ENCODE measurements around the gene CDH24. TPM values are rescaled to one million over a fixed set of nuclear protein-coding genes. Genes with fewer than 3 reads are reported as not detected.

Gene CDH24
- total RNA-seq, 1 donor from 2014 or later: 1.6 TPM

DNA sequence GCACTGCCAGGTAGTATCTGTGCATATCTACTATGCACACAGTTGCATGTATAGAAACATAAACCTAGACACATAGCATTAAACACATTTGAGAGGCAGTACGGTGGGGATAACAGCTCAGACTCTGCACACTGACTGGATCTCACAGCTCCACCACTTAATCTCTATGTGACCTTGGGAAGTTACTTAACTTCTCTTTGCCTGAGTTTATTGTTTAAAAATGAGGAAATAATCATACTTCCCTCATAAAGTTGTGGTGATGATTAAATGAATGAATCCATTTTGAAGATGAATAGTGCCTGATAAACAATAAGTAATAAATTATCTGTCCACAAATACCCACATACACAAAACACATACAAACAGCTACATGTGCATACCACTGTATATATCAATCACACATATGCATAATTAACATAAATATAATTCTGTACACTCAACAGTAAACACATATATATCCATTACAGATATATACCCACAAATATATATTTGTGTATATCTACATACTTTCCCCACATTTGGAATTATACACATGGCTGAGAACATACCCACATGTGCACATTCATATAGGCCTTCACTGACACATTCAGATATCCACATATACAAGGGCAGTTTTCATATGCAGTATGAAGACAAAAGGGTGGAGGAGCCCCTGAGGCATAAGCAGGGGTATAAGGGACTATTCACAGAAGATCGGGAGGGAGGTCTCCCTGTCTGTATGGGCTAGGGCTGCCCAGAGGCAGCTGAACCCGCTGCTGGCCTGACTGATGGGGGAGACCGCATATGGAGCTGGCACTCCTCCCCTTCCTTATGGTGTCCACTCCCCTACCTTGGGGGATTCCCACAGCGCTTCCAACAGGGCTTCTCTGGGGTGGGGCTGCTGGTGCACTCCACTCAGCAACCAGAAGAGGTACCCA lies 5.9 kb downstream of the CDH24 start:
- DNase-seq (no peak), ATAC-seq (ENCODE audit: poor library complexity) (no peak)
- intact Hi-C loops (cut with DNase I): no loop called here

DNA sequence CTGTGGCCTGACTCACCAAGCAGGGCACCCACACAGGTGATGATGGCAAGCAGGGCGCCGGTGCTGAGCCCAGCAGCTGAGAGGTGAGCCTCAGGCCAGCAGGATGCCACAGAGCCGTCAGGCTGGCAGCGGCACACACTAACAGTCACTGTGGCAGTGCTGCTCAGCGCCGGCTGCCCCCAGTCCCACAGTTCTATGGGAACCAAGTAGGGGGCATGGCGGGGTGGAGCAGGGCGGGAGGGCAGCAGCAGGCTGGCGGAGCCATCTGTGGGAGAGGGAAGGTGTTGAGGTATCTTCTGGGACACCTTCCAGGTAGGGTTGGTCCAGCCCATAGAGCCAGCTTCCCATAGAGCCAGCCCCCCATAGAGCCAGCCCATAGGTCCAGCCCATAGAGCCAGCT lies 8.3 kb downstream of the CDH24 start:
- DNase-seq: no peak
- no peak for ATAC-seq (ENCODE audit: poor library complexity)
- intact Hi-C loops (cut with DNase I): no loop called here

DNA sequence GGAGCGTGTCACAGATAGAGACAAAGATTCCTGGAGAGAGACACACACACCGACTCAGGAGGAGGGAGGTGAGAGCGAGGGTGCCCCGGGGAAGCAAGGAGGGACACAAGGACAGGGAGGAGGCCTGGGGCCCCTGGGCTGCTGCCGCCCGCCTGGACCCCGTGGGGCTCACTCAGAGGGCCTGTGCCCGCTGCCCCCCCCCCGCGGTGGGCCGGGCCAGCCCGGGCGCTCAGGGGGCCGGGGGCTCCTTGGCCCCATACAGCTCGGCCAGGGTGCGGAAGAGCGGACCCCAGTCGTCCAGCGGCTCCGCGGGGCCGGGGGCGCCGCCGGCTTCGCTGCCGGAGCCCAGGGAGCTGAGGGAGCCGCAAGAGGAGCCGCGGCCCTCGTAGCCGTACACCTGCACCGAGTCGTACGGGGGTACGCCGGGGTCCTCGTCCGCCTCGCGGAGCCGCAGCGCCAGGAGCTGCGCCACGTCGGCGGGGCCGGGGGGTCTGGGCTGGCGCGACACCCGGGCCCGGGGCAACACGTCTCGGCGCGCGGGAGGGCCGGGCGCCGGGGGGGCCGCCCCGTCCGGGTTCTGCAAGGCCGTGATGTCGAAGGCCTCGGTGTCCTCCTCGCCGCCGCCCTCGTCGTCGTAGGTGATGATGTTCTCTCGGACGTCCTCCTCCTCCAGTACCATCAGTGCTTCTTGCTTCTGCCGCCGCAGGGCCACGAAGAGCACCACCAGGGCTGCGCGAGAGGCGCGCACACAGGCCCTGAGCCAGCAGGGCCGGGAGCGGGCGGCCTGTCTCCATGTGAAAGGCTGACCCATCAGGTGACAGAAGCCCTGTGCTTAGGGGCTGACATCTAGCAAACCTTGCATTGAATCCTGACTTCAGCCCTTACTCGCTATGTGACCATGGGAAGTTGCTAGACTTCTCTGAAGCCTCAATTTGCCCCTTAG lies 9.3 kb downstream of the CDH24 start:
- intact Hi-C loops (cut with DNase I): no loop called here
- no peak for ATAC-seq (ENCODE audit: poor library complexity)

DNA sequence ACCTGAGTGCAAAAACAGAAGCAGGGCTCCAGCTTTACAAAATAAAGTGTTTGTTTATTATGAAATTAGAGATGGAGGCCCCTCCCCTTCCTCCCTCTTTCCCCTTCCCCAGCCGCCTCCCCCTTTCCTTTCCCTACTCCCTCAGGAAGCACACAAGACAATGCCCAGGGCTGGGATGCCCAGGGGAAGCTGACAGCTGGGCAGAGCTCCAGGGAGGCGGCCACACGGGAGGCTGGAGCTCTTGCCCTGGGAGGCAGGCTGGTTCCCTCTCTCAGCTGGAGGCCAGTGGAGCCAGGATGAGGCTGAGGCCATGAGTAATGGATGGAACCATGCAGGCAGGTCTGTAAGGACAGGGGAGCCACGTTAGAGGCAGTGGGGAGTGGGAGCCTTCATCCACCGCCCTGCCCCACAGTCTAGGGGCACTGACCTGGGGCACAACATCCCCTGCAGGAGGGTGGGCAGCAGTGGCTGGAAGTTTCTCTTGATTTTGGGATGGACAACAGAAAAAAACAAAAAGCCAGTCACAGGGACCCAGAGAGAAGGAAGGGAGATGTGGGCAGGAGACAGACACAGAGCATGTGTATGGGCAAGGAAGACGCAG lies 10.2 kb downstream of the CDH24 start:
- intact Hi-C loops (cut with DNase I): no loop called here
- no peak for ATAC-seq (ENCODE audit: poor library complexity)

More for the DNA sequence above, 9.3 kb downstream of the CDH24 start:
- no peak for DNase-seq

DNA sequence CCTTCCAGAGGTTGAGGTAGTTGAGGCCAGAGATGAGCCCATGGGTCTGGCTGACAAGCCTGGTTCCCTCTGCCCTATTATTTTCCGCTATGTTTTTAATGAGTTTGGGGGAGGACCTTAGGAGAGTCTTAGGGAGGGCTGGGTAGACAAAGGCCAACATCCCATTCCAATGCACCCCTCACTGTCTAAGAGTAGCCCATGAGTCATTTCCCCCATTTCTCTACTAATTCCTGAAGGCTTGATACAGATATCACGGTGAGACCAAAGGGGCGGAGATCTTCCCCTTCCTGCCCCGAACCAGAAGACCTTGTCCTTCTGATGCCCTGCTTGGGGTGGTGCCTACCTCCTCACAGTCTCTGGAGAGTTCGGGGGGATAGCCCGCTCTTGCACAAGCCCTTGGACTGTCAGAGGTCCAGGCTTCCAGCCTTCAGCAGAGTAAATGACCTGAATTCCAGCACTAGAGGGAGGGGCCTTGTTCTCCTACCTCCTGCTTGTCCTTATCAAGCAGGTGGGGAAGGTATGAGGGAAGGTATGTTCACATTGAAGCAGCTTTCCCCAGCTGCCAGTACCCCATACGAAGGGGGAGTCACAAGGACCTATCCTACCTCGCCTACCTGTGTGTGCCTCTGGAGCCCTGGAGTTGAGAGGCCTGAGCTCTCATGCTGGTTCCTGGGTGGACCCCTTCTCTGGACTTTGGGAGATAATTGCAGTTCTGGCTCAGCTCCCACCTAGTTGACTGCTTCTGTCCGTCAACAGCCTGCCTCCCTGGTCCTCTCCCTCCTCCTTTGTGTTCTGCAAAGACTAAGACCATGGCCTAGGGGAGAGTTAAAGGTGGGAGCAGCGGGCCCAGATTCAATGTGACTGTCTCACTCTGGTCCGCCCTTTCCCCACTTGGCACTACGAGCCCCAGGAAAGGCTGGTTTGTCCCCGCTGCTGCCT lies 11.6 kb downstream of the CDH24 start:
- intact Hi-C loops (cut with DNase I): no loop called here
- no peak for ATAC-seq (ENCODE audit: poor library complexity)
- no peak for DNase-seq

More for the DNA sequence above, 10.2 kb downstream of the CDH24 start:
- no peak for DNase-seq

DNA sequence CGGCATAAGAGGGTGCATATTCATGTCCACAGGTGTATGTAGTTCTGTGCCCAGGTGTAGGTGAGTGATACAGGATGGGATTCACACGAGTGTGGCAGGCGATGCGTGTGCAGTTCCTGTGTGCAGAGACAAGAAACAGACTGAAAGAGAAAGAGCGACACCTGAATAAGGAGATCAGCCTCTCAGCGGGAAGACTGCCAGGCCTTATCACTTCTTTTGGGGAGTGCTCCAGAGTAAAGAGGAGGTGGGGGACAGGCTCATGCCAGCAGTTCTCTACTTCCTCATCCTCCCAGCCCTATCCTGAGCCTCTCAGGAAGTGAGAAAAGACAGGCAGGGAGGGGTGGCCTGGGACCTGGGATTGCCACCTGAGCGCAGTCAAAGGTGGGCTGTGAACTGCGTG lies 12.5 kb downstream of the CDH24 start:
- DNase-seq (no peak), ATAC-seq (ENCODE audit: poor library complexity) (no peak)
- intact Hi-C loops (cut with DNase I): no loop called here

DNA sequence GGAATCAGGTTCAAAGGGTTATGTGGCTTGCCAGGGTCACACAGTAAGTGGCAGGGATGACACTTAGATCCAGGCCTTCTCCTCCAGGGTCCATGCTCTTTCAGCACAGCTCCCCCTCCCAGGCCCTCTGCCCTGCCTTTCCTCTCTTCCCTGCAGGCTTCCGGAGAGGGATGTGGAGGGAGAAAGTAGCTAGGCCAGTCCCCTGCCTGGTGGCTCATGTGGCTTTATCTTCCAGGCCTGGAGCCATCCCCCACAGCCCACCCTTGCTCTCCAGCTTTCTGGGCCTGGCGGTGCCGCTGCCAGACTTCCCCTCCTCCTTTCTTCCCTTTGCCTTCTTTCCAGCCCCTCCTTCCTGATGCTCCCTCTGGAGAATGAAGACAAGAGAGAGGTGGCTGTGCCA lies 13.6 kb downstream of the CDH24 start:
- DNase-seq (no peak), ATAC-seq (ENCODE audit: poor library complexity) (no peak)
- intact Hi-C loops (cut with DNase I): no loop called here

DNA sequence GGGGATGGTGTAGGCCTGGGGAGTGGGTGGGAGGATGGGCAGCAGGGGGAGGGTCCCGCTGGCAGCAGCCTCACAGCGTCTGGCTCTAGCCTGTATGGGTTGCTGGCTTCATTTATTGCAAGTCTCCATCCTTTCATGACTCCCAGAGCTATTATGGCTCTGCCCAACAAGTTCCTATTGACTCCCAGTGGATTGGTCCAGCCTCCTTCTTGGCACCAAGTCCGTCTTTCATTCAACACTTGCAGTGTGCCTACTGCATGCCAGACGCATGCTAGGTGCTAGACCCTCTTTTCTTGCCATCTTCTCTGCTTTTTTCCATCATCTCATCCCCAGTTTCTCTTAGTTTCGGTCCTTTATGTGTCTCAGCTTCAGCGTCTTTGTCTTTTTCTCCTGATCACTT lies 14.2 kb downstream of the CDH24 start:
- intact Hi-C loops (cut with DNase I): no loop called here
- ATAC-seq (ENCODE audit: poor library complexity): no peak
- DNase-seq: no peak

DNA sequence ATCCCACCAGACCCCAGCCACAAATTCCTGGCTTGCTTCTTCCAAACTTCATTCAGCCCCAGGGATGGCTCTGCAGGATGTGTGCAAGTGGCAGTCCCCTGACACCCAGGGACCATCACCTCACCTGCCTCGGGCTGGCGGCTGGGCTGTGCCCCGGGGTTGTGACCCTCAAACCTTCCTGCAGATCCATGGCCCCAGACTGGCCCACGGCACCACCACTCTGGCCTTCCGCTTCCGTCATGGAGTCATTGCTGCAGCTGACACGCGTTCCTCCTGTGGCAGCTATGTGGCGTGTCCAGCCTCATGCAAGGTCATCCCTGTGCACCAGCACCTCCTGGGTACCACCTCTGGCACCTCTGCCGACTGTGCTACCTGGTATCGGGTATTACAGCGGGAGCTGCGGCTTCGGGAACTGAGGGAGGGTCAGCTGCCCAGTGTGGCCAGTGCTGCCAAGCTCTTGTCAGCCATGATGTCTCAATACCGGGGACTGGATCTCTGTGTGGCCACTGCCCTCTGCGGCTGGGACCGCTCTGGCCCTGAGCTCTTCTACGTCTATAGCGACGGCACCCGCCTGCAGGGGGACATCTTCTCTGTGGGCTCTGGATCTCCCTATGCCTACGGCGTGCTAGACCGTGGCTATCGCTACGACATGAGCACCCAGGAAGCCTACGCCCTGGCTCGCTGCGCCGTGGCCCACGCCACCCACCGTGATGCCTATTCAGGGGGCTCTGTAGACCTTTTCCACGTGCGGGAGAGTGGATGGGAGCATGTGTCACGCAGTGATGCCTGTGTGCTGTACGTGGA lies 15.0 kb downstream of the CDH24 start, which contains the start of gene PSMB11:
Gene PSMB11, plus strand, starts transcription at position 51 of the 804 bp plus-strand sequence. Its CDS starts 14 bp downstream, at position 65.
- ATAC-seq (ENCODE audit: poor library complexity) (no peak), DNase-seq (no peak)
- intact Hi-C loops (cut with DNase I): no loop called here

DNA sequence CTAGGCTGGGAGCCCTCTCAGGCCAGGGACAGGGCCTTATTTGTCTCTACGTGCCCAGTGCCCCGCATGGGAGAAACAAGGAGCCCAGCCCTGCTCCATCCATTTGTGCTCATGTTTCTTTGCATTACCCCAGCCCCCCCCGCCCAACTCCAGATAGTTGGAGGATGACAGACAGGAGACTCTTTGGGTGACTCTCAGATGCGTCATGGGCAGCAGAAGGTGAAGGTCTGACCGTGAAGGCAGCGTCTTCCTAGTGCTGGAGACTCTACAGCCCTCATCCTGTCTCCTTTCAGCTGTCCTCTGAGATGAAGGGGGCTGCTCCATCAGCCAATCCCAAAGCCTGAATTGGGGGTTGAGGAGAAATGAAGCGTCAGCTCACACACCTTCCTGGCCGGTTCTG lies 15.6 kb downstream of the CDH24 start:
- DNase-seq: no peak
- intact Hi-C loops (cut with DNase I): no loop called here
- ATAC-seq (ENCODE audit: poor library complexity): no peak

DNA sequence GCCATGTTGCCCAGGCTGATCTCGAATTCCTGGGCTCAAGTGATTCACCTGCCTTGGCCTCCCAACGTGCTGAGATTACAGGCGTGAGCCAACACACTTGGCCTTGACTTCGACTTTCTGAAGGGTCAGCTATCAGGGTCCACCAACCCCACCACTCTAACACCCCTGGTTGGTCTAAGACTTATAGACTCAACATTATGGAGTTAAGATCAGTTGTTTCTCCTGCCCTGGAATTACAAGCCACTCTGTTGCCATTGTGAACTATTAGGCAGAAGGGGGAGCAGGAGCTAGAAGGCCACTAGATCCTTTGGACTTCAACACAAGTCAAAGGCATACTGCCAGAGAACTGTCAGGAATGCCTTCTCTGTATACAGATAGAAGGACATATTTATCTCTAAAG lies 17.2 kb downstream of the CDH24 start:
- DNase-seq: no peak
- ATAC-seq (ENCODE audit: poor library complexity): no peak
- intact Hi-C loops (cut with DNase I): no loop called here

DNA sequence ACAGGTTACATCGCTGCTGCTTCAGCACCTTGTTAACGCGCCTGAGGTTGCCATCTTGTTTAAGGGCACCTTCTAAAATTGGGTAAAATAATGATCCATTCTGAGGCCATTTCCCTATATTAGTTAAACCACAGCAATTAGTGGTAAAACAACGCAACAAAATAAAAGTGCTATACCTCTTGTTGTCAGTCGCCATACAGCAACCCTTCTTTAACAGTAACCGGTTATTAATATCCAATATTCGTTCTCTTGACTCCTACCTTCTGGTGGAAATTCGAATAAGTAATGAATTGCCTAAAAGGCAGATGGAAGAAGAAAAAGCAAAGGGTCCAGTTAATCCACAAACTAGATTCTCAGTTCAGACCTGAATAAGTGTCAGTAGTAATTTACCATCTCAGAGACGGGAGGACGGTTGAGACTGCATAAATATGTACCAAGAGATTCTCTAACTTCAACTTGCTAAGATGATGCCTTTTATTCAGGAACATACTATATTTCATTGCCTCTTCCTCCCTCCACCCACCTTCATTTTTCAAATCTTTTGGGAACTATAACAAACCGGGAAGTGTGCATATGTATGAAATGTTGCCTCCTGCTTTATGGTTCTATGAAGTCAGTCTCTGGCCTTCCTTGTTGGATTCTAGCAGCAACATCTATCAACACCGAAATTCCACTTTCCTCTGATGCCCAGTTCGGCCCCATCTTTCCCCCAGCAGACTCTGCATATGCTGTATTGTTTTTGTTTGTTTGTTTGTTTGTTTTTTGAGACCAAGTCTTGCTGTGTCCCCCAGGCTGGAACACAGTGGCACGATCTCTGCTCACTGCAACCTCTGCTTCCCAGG lies 21.8 kb downstream of the CDH24 start:
- ATAC-seq (ENCODE audit: poor library complexity) (no peak), DNase-seq (no peak)
- intact Hi-C loops (cut with DNase I): no loop called here

DNA sequence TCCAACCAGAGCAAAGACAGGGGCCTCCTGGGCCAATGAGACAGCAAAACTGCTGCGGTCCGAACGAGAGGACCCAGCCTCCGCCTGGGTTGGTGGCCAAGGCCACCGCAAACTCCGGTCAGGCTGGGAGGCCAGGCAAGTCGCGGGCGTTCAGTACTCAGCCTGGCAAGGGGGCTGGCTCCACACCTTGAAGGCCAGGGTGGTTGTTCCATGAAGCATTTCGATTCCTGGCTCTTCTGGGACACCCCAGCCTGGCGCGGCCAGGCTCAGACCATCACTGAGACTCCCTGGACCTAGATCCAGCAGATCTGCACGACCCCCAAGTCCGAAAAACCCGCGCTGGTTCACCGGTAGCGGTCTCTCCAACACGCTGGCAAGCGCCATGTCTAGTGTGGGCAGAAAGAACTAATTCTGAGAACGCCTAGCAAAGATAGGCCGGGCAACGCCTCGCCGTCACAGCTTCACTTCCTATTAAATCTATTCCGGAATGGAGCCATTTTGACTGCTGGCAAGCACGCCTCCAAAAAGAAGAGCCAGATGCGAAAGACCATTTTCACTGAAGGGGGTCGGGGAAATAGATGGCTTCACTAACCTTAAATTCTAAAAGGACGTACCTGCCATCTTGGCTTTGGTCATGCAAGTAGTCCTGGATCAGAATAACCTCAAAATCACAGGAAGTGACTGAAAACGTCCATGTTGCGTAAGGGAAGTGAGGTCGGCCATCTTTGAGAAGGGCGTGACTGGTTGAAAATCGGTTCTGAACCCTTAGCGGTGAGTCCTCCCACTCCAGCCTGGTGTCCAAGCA lies 22.6 kb downstream of the CDH24 start, which contains the start of gene PSMB5:
Gene PSMB5, minus strand, starts transcription at position 403 of the 805 bp plus-strand sequence. Its CDS starts 19 bp downstream, at position 384.
- peak; percentile 99 for ATAC-seq (ENCODE audit: poor library complexity)
- DNase-seq: peak; percentile 93
- intact Hi-C loops (cut with DNase I): no loop called here

DNA sequence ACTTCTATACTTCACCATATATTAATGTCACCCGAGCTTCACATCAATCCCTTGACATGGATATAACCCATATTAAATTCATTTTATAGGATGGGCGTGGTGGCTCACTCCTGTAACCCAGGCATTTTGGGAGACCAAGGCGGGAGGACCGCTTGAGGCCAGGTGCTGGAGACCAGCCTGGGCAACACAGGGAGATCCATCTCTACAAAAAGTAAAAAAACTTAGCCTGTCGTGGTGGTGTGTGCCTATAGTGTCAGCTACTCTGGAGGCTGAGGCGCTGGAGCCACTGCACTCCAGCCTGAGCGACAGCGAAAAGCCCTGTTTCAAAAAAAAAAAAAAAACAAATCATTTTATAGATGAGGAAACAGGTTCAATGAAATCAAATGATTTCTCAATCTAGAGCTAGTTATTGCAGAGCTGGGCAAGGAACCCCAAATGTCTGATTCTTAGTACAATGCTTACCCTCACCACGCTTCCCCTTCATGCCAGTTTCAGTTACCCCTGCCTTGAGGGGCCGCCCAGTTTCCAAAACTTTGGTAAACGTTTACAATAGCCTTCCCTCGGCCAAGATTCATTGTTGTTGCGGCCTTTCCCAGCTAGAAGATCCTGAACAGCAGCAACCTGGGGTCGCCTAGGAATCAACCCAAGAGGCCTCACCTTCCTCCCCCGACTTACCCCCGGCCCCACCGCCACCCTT lies 23.4 kb downstream of the CDH24 start:
- intact Hi-C loops (cut with DNase I): no loop called here
- ATAC-seq (ENCODE audit: poor library complexity) (no peak), DNase-seq (no peak)

DNA sequence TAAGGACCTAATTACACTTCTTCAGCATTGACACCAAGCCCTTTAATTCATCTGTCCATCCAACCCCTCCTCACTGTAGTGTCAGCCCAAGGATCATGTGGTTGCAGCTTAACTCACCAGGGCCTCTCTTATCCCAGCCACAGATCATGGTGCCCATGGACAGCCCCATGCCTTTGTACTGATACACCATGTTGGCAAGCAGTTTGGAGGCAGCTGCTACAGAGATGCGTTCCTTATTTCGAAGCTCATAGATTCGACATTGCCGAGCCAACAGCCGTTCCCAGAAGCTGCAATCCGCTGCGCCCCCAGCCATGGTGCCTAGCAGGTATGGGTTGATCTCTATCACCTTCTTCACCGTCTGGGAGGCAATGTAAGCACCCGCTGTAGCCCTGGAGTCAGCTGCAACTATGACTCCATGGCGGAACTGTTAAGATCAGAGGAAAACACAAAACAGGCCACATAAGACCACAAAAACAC lies 24.0 kb downstream of the CDH24 start:
- no peak for ATAC-seq (ENCODE audit: poor library complexity)
- intact Hi-C loops (cut with DNase I): no loop called here
- DNase-seq: no peak

Data from Right ventricle myocardium superior (tissue), 1 donor.